MCF 10A (cell line): ENCODE results near the gene DSG4. TPM values are rescaled to one million over a fixed set of nuclear protein-coding genes. Genes with fewer than 3 reads are reported as not detected.

Experiments used
- BruUV-seq: library from RNA; stranded (reverse); fragments of 400-500 nt; replicated peaks from 2 replicates; lab custom pipeline; 2021; lab: Mats Ljungman, UMichigan
- CTCF ChIA-PET: fragments of 300-600 bp; sonication (Branson Sonifier 250); formaldehyde crosslinking; extraction: SDS; loops from one replicate; lab custom pipeline; 2021; ENCODE audit warnings: antibody characterized with exemption, inconsistent platforms; lab: Yijun Ruan, JAX
- POLR2A ChIA-PET: fragments of 300-600, 350-650 bp; sonication (Branson Sonifier 250); formaldehyde crosslinking; extraction: SDS; loops from one replicate; lab custom pipeline; 2020; ENCODE audit warnings: antibody characterized with exemption, inconsistent platforms; lab: Yijun Ruan, JAX
- DNase-seq: peaks from one replicate; pipeline ENCODE4 v3.0.0-alpha.2; 2018; ENCODE audit not compliant: unreplicated experiment
- H3K27ac Mint-ChIP-seq: one replicate; pipeline ENCODE4 v1.8.0; 2022; ENCODE audit warnings: mild to moderate bottlenecking, low read depth, mixed read lengths; ENCODE audit not compliant: unreplicated experiment
- H3K27me3 Mint-ChIP-seq: one replicate; pipeline ENCODE4 v1.8.0; 2022; ENCODE audit warnings: mixed read lengths; ENCODE audit not compliant: insufficient read depth, unreplicated experiment
- H3K36me3 Mint-ChIP-seq: one replicate; pipeline ENCODE4 v1.8.0; 2022; ENCODE audit warnings: mild to moderate bottlenecking, moderate library complexity, mixed read lengths; ENCODE audit not compliant: insufficient read depth, unreplicated experiment
- H3K4me1 Mint-ChIP-seq: one replicate; pipeline ENCODE4 v1.8.0; 2022; ENCODE audit warnings: mixed read lengths; ENCODE audit not compliant: insufficient read depth, unreplicated experiment
- H3K4me3 Mint-ChIP-seq: one replicate; pipeline ENCODE4 v1.8.0; 2022; ENCODE audit warnings: mild to moderate bottlenecking, moderate library complexity, mixed read lengths; ENCODE audit not compliant: unreplicated experiment
- H3K9me3 Mint-ChIP-seq: one replicate; pipeline ENCODE4 v1.8.0; 2022; ENCODE audit warnings: mixed read lengths; ENCODE audit not compliant: unreplicated experiment
- intact Hi-C: fragments of 100-400 bp; cut with micrococcal nuclease; formaldehyde crosslinking; loops from 2 replicates; pipeline ENCODE4 v1.14.1; 2022
- total RNA-seq: library from RNA; stranded (reverse); gene quantifications from 2 replicates; pipeline ENCODE4 v1.2.3, GENCODE V29; 2022
- TF ChIP-seq, protein P1 (sequence below): fragments of 200-600 bp; IDR thresholded peaks from one replicate; pipeline ENCODE4 v1.8.0; 2022; ENCODE audit warnings: antibody characterized with exemption, mild to moderate bottlenecking; ENCODE audit not compliant: unreplicated experiment

DSG4 gene
- total RNA-seq, 1 experiment from 2014 or later = not detected

DNA sequence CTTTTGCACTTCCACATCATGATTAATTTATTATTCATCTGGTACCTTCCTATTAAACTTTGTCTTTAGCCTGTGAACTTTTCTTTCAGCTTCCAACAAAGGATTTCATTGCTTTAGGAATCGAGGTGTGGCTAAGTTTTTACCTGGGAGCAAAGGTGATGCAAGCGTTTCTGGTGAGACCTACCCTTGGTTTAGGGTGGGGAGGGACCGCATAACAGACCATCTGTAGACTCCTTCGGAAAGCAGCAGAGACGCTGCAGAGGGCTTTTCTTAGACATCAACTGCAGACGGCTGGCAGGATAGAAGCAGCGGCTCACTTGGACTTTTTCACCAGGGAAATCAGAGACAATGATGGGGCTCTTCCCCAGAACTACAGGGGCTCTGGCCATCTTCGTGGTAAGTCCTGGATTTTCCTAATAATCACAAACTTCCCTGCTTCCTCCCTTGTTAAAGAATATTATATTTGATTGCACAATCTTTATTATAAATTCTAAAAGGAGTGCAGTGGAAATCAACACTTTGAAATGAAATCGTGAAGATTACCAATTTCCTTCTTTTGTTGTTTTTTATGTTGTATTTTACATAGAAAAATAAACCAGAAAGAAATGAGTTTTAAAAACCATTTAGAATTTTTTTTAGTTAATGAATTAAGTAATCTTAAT is 71.1 kb downstream of the DSG4 start, which contains the start of gene DSG3:
TSS of gene DSG3 (plus strand) at position 212 of the 662 bp plus-strand sequence. CDS start at position 349, 137 bp downstream.
- TF ChIP-seq, protein P1, sequence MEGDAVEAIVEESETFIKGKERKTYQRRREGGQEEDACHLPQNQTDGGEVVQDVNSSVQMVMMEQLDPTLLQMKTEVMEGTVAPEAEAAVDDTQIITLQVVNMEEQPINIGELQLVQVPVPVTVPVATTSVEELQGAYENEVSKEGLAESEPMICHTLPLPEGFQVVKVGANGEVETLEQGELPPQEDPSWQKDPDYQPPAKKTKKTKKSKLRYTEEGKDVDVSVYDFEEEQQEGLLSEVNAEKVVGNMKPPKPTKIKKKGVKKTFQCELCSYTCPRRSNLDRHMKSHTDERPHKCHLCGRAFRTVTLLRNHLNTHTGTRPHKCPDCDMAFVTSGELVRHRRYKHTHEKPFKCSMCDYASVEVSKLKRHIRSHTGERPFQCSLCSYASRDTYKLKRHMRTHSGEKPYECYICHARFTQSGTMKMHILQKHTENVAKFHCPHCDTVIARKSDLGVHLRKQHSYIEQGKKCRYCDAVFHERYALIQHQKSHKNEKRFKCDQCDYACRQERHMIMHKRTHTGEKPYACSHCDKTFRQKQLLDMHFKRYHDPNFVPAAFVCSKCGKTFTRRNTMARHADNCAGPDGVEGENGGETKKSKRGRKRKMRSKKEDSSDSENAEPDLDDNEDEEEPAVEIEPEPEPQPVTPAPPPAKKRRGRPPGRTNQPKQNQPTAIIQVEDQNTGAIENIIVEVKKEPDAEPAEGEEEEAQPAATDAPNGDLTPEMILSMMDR = no peak
- DNase-seq = peak; percentile 94
- peaks cover 9% of the 10 kb centered on the region for H3K4me1 Mint-ChIP-seq
- no peaks in the 10 kb centered on the region for H3K27me3 Mint-ChIP-seq
- H3K4me3 Mint-ChIP-seq = peak within 1 kb of the TSS; percentile 75
- BruUV-seq = TSS peak; percentile 76
- POLR2A ChIA-PET = interaction anchor here (0.6 to 12.3 kb wide), 53 partner anchors 9 to 494 kb away, joined by 3 to 219 read pairs (median 5); partner anchors contain the start of genes DSC2, DSC3 and DSG2
- H3K27ac Mint-ChIP-seq = peak within 1 kb of the TSS; percentile 88
- no peaks in the 10 kb centered on the region for H3K36me3 Mint-ChIP-seq
- CTCF ChIA-PET = interaction anchor here (0.7 to 2.0 kb wide), 2 partner anchors 17 to 179 kb away, joined by 3 to 10 read pairs; no protein-coding TSS in a partner anchor
- H3K9me3 Mint-ChIP-seq = no peaks in the 10 kb centered on the region
- intact Hi-C loops = loop anchor here (5.0 kb wide), 1 partner anchor 405 kb away; the partner anchor contains the start of gene DSC3

- intact Hi-C loops = loop anchor here (2.0 to 5.0 kb wide), 3 partner anchors 26 to 183 kb away; no protein-coding TSS in a partner anchor
- no peaks in the 10 kb centered on the region for H3K27me3 Mint-ChIP-seq
- ChIA-PET POLR2A (interaction anchor here (0.7 to 12.3 kb wide), 28 partner anchors 8 to 408 kb away, joined by 3 to 219 read pairs (median 8); partner anchors contain the start of genes DSC2, DSC3 and DSG2), CTCF (interaction anchor here (0.6 to 1.7 kb wide), 2 partner anchors 11 to 207 kb away, joined by 3 read pairs; no protein-coding TSS in a partner anchor)
- TF ChIP-seq, protein P1 = no peak
- peak overlapping the region; percentile 75 for H3K4me3 Mint-ChIP-seq
- peaks cover 19% of the 10 kb centered on the region for H3K4me1 Mint-ChIP-seq
- H3K36me3 Mint-ChIP-seq = no peaks in the 10 kb centered on the region
- H3K27ac Mint-ChIP-seq = peak overlapping the region; percentile 88
- BruUV-seq = no TSS peak
- H3K9me3 Mint-ChIP-seq = no peaks in the 10 kb centered on the region
- DNase-seq = peak; percentile 86
Observed at GRCh38 chr18:31450409-31450808, 73.8 kb downstream of the DSG4 start.

GRCh38 chr18:31451625-31452024 is 75.0 kb downstream of the DSG4 start:
- CTCF ChIA-PET = interaction anchor here (1.7 to 3.1 kb wide), 2 partner anchors 12 to 28 kb away, joined by 3 to 13 read pairs; no protein-coding TSS in a partner anchor
- intact Hi-C loops = loop anchor here (2.0 to 5.0 kb wide), 3 partner anchors 27 to 184 kb away; no protein-coding TSS in a partner anchor
- H3K4me3 Mint-ChIP-seq = peak overlapping the region; percentile 75

More at GRCh38 chr18:31451625-31452024, 75.0 kb downstream of the DSG4 start:
- POLR2A ChIA-PET = interaction anchor here (0.8 to 12.3 kb wide), 24 partner anchors 13 to 464 kb away, joined by 3 to 219 read pairs (median 14); partner anchors contain the start of genes DSC2, DSC3 and DSG2
- Mint-ChIP-seq H3K4me1 (peaks cover 23% of the 10 kb centered on the region), H3K27ac (peak overlapping the region; percentile 88), H3K9me3 (no peaks in the 10 kb centered on the region), H3K27me3 (no peaks in the 10 kb centered on the region), H3K36me3 (no peaks in the 10 kb centered on the region)
- no TSS peak for BruUV-seq
- DNase-seq = peak; percentile 90
- TF ChIP-seq, protein P1 = no peak
